Keratinocyte (primary cell): ENCODE measurements around the gene SERPIND1.

Experiments used
- CTCF ChIP-seq, 3 experiments: IDR thresholded peaks in 1 of 3; conservative IDR thresholded peaks in 1 of 3; optimal IDR thresholded peaks in 1 of 3; 2 replicates in 2 of 3; 3 replicates in 1 of 3; pipeline versions ENCODE3 to v1.5.1; 2011; ENCODE audit warnings: low read length in 3 of 3, mild to moderate bottlenecking in 3 of 3, moderate library complexity in 2 of 3, control low read depth in 1 of 3, inconsistent platforms in 1 of 3; ENCODE audit not compliant: insufficient read depth in 2 of 3; ENCODE audit errors: extremely low read depth in 1 of 3
- EZH2 ChIP-seq: IDR thresholded peaks from one replicate; pipeline ENCODE4 v1.6.1; 2012; ENCODE audit warnings: inconsistent platforms, mild to moderate bottlenecking, low read length, moderate library complexity

DNA sequence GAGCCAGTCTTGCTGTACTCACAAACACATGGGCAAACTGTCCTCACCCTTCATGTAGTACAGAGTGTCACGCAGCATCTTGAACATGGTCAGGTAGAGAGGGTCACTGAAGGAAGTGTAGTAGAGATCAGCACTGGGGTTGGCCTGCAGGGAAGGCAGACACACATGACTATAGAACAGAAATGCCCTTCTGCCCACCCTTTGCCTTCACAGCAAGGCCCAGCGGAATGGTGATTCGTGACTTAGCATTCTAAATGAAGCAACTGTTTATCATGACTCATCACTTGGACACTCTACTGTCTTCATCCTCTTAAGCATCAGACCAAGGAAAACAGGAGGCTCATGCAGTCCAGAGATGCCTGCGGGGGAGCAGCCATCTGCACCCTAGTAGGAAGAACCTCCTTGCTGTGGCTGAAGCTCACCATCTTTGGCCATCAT lies 33.4 kb downstream of the SERPIND1 start:
- no peak for TF ChIP-seq CTCF (optimal IDR thresholded peaks at IDR 0.05 in 1 of 3, IDR thresholded peaks at IDR 0.05 in 1 of 3, conservative IDR thresholded peaks at IDR 0.05 in 1 of 3; ENCODE audit: extremely low read depth in 1 of 3, insufficient read depth in 2 of 3, low read length in 3 of 3)
- TF ChIP-seq EZH2: no peak
